Neuronal stem cell (in vitro differentiated cells): Measurements from ENCODE around the gene TAF7L. TPM values are rescaled to one million over a fixed set of nuclear protein-coding genes. Genes with fewer than 3 reads are reported as not detected.
"Not testable (repeated sequence)": the region's sequence is repeated elsewhere in the genome, so short reads cannot be mapped to it uniquely, and the experiment has no call there.

ENCODE experiments used
- DNase-seq: peaks from one replicate; pipeline ENCODE4 v3.0.0-alpha.2; 2013; ENCODE audit warnings: low spot score
- H2AFZ ChIP-seq: one replicate; pipeline ENCODE4 v1.6.1; 2013; ENCODE audit warnings: mild to moderate bottlenecking, low read length, inconsistent platforms
- H2AK5ac ChIP-seq: 2 replicates; pipeline ENCODE4 v1.6.1; 2013; ENCODE audit warnings: low read depth, mild to moderate bottlenecking, inconsistent platforms, low read length, moderate library complexity, mixed read lengths
- H2BK120ac ChIP-seq: 2 replicates; pipeline ENCODE4 v1.6.1; 2013; ENCODE audit warnings: low read depth, mild to moderate bottlenecking, inconsistent platforms, low read length, moderate library complexity, mixed read lengths
- H2BK12ac ChIP-seq: one replicate; pipeline ENCODE4 v1.6.1; 2013; ENCODE audit warnings: low read length, inconsistent platforms
- H2BK15ac ChIP-seq: 2 replicates; pipeline ENCODE4 v1.6.1; 2013; ENCODE audit warnings: mild to moderate bottlenecking, low read length, inconsistent platforms, mixed read lengths
- H2BK5ac ChIP-seq: one replicate; pipeline ENCODE4 v1.6.1; 2013; ENCODE audit warnings: inconsistent platforms, mild to moderate bottlenecking, low read length, moderate library complexity
- H3K14ac ChIP-seq: one replicate; pipeline ENCODE4 v1.6.1; 2013; ENCODE audit warnings: low read length, inconsistent platforms
- H3K18ac ChIP-seq: 2 replicates; pipeline ENCODE4 v1.6.1; 2013; ENCODE audit warnings: low read length, inconsistent platforms
- H3K23ac ChIP-seq: 2 replicates; pipeline ENCODE4 v1.6.1; 2013; ENCODE audit warnings: low read depth, mild to moderate bottlenecking, mixed read lengths, low read length, inconsistent platforms; ENCODE audit not compliant: poor library complexity
- H3K27ac ChIP-seq: replicated peaks from 3 replicates; pipeline ENCODE4 v1.5.1; 2013; ENCODE audit warnings: low read length, inconsistent platforms
- H3K27me3 ChIP-seq, 3 experiments: 2 replicates each; pipeline ENCODE4 v1.6.1; 2013; ENCODE audit warnings: low read length in 3 of 3, mild to moderate bottlenecking in 2 of 3, inconsistent platforms in 1 of 3, low read depth in 1 of 3, mixed read lengths in 1 of 3, moderate library complexity in 1 of 3; ENCODE audit not compliant: control insufficient read depth in 3 of 3, insufficient read depth in 3 of 3
- H3K36me3 ChIP-seq, 2 donors: replicated peaks in 1 of 2; 2 replicates each; pipeline ENCODE4 v1.6.1; 2013; ENCODE audit warnings: low read length in 2 of 2; ENCODE audit not compliant: control insufficient read depth in 2 of 2, insufficient read depth in 2 of 2
- H3K4ac ChIP-seq: 2 replicates; pipeline ENCODE4 v1.6.1; 2013; ENCODE audit warnings: inconsistent platforms, mild to moderate bottlenecking, low read length, moderate library complexity
- H3K4me1 ChIP-seq, 2 donors: 1 replicate in 1 of 2; 2 replicates in 1 of 2; pipeline ENCODE4 v1.6.1; 2013; ENCODE audit warnings: low read length in 2 of 2, low read depth in 1 of 2; ENCODE audit not compliant: control insufficient read depth in 2 of 2, insufficient read depth in 1 of 2
- H3K4me2 ChIP-seq: one replicate; pipeline ENCODE4 v1.6.1; 2013; ENCODE audit warnings: mild to moderate bottlenecking, low read length, inconsistent platforms; ENCODE audit not compliant: insufficient read depth, poor library complexity, severe bottlenecking
- H3K4me3 ChIP-seq, 2 donors: 2 replicates each; pipeline ENCODE4 v1.5.1; 2013; ENCODE audit warnings: low read length in 2 of 2, mild to moderate bottlenecking in 2 of 2, inconsistent platforms in 1 of 2, moderate library complexity in 1 of 2
- H3K79me1 ChIP-seq: one replicate; pipeline ENCODE4 v1.6.1; 2013; ENCODE audit warnings: low read depth, mild to moderate bottlenecking, inconsistent platforms, low read length, moderate library complexity
- H3K9ac ChIP-seq: one replicate; pipeline ENCODE4 v1.6.1; 2013; ENCODE audit warnings: mild to moderate bottlenecking, low read depth, low read length, inconsistent platforms; ENCODE audit not compliant: poor library complexity
- H3K9me3 ChIP-seq, 2 donors: replicated peaks in 1 of 2; 2 replicates each; pipeline versions ENCODE3 to v1.6.1; 2013; ENCODE audit warnings: low read length in 2 of 2, mild to moderate bottlenecking in 2 of 2, inconsistent platforms in 1 of 2, low read depth in 1 of 2, mixed read lengths in 1 of 2, moderate library complexity in 1 of 2; ENCODE audit not compliant: control insufficient read depth in 2 of 2, insufficient read depth in 1 of 2
- H4K8ac ChIP-seq: one replicate; pipeline ENCODE4 v1.6.1; 2013; ENCODE audit warnings: low read depth, mild to moderate bottlenecking, inconsistent platforms, low read length, moderate library complexity
- H4K91ac ChIP-seq: one replicate; pipeline ENCODE4 v1.6.1; 2013; ENCODE audit warnings: low read length, low read depth, mild to moderate bottlenecking, inconsistent platforms; ENCODE audit not compliant: poor library complexity
- WGBS, 2 donors: extraction: QIAGEN DNeasy Blood & Tissue Kit; methylation state at CpG; one replicate each; pipeline ENCODE4 v1.1.7; 2013; ENCODE audit warnings: missing lambda C conversion rate in 2 of 2, mixed read lengths in 1 of 2; ENCODE audit not compliant: insufficient read length in 2 of 2, insufficient replicate concordance in 1 of 2; ENCODE audit errors: extremely low coverage in 2 of 2; 5-methylcytosine and 5-hydroxymethylcytosine counted together
- polyA plus RNA-seq, 2 experiments: library from polyadenylated mRNA; stranded (reverse); fragments of 200-250 nt; gene quantifications; one replicate each; pipeline ENCODE4 v1.2.3, GENCODE V29; 2013

Gene TAF7L
- polyA plus RNA-seq (2013, experiment 1 of 2) = 0.03 TPM
- polyA plus RNA-seq (2013, experiment 2 of 2) = 0.04 TPM

GRCh38 chrX:101290957-101291603 is at the start of gene TAF7L:
TAF7L (minus strand) TSS chrX:101291334; CDS start chrX:101287543, 3,791 bp downstream.
- no peak within 1 kb of the TSS for H2AFZ ChIP-seq
- no peaks in the 10 kb centered on the region for H3K36me3 ChIP-seq
- no peak within 1 kb of the TSS for H3K4me2 ChIP-seq
- H3K4me3 ChIP-seq = no peak within 1 kb of the TSS
- WGBS, 2 donors = no CpG with 5 or more reads among the region's 75 CpGs
- no peaks in the 10 kb centered on the region for H3K27me3 ChIP-seq
- H3K18ac ChIP-seq = no peak within 1 kb of the TSS
- no peak within 1 kb of the TSS for H2BK12ac ChIP-seq
- H2AK5ac ChIP-seq = no peak within 1 kb of the TSS
- no peak within 1 kb of the TSS for H2BK15ac ChIP-seq
- H2BK5ac ChIP-seq = no peak within 1 kb of the TSS
- no peaks in the 10 kb centered on the region for H3K79me1 ChIP-seq
- H3K14ac ChIP-seq = no peak within 1 kb of the TSS
- H3K4me1 ChIP-seq = no peaks in the 10 kb centered on the region
- H3K4ac ChIP-seq = no peak within 1 kb of the TSS
- H3K9ac ChIP-seq = no peak within 1 kb of the TSS
- H3K9me3 ChIP-seq = no peaks in the 10 kb centered on the region
- DNase-seq = no peak
- no peak within 1 kb of the TSS for H2BK120ac ChIP-seq
- no peak within 1 kb of the TSS for H4K8ac ChIP-seq
- no peak within 1 kb of the TSS for H4K91ac ChIP-seq
- no peak within 1 kb of the TSS for H3K23ac ChIP-seq
- no peak within 1 kb of the TSS for H3K27ac ChIP-seq

GRCh38 chrX:101337776-101338271 is 46.7 kb upstream of the TAF7L start:
- no peak overlapping the region for H3K9ac ChIP-seq
- WGBS, 2 donors = no CpG with 5 or more reads among the region's 4 CpGs

GRCh38 chrX:101334310-101334709 is 43.2 kb upstream of the TAF7L start:
- not testable (repeated sequence) for H2BK5ac ChIP-seq, H2BK12ac ChIP-seq, H4K91ac ChIP-seq, H3K27me3 ChIP-seq, H2BK15ac ChIP-seq, H3K27ac ChIP-seq, H2BK120ac ChIP-seq, H3K9ac ChIP-seq, H3K18ac ChIP-seq, H2AK5ac ChIP-seq, H3K4ac ChIP-seq, H3K36me3 ChIP-seq, H3K79me1 ChIP-seq, H2AFZ ChIP-seq, H3K4me1 ChIP-seq, H3K9me3 ChIP-seq, H4K8ac ChIP-seq, H3K4me2 ChIP-seq, H3K23ac ChIP-seq, H3K4me3 ChIP-seq, H3K14ac ChIP-seq, DNase-seq
- WGBS, 2 donors = no CpG with 5 or more reads among the region's 7 CpGs

More at GRCh38 chrX:101337776-101338271, 46.7 kb upstream of the TAF7L start:
- no peak for DNase-seq
- Histone ChIP-seq H4K8ac (no peak overlapping the region), H3K4ac (no peak overlapping the region), H3K23ac (no peak overlapping the region), H2AFZ (no peak overlapping the region), H2BK15ac (no peak overlapping the region), H2BK12ac (no peak overlapping the region), H2AK5ac (no peak overlapping the region), H3K36me3 (no peaks in the 10 kb centered on the region), H3K27me3 (no peaks in the 10 kb centered on the region), H3K14ac (no peak overlapping the region), H3K18ac (no peak overlapping the region), H2BK5ac (no peak overlapping the region), H3K9me3 (no peaks in the 10 kb centered on the region), H3K4me3 (no peak overlapping the region), H3K27ac (no peak overlapping the region), H4K91ac (no peak overlapping the region), H2BK120ac (no peak overlapping the region), H3K79me1 (no peaks in the 10 kb centered on the region), H3K4me2 (no peak overlapping the region), H3K4me1 (no peaks in the 10 kb centered on the region)

- H2AFZ ChIP-seq, H2BK12ac ChIP-seq, H3K9ac ChIP-seq, H3K79me1 ChIP-seq, DNase-seq, H2BK120ac ChIP-seq, H2BK5ac ChIP-seq, H3K18ac ChIP-seq, H3K27ac ChIP-seq, H3K4me1 ChIP-seq, H3K4me3 ChIP-seq, H3K27me3 ChIP-seq, H3K14ac ChIP-seq, H4K8ac ChIP-seq, H3K4ac ChIP-seq, H4K91ac ChIP-seq, H2BK15ac ChIP-seq, H2AK5ac ChIP-seq, H3K36me3 ChIP-seq, H3K23ac ChIP-seq, H3K9me3 ChIP-seq, H3K4me2 ChIP-seq: not testable (repeated sequence)
- WGBS, 2 donors = no CpG with 5 or more reads among the region's 3 CpGs
Observed at GRCh38 chrX:101326600-101326999, 35.5 kb upstream of the TAF7L start.
